GM12878 (cell line): Measurements from ENCODE around the gene PLOD2. TPM values are rescaled to one million over a fixed set of nuclear protein-coding genes. Genes with fewer than 3 reads are reported as not detected.

ENCODE experiments used
- ATAC-seq: fragments of 200-7000 bp; cut with Tn5 transposase; 3 replicates; pipeline ENCODE4 v1.9.1; 2020; ENCODE audit warnings: mild to moderate bottlenecking, moderate library complexity
- BruUV-seq: library from RNA; stranded (reverse); fragments of 400-500 nt; replicated peaks from 2 replicates; lab custom pipeline; 2021; lab: Mats Ljungman, UMichigan
- CTCF ChIA-PET: fragments of 300-600 bp; sonication (Branson Sonifier 250); formaldehyde crosslinking; extraction: SDS; loops from one replicate; lab custom pipeline; 2021; ENCODE audit warnings: inconsistent platforms; lab: Yijun Ruan, JAX
- POLR2A ChIA-PET: fragments of 350-600 bp; formaldehyde crosslinking; extraction: SDS; loops from one replicate; lab custom pipeline; 2021; ENCODE audit warnings: inconsistent platforms; lab: Charles Lee
- RAD21 ChIA-PET: fragments of 300-600 bp; sonication (Branson Sonifier 250); formaldehyde crosslinking; loops from one replicate; lab custom pipeline; 2023; ENCODE audit warnings: antibody characterized with exemption; ENCODE audit not compliant: unreplicated experiment; lab: Charles Lee
- SMC1A ChIA-PET: fragments of 300-600 bp; sonication (Branson Sonifier 250); formaldehyde crosslinking; loops from one replicate; lab custom pipeline; 2023; ENCODE audit not compliant: unreplicated experiment, uncharacterized antibody; lab: Charles Lee
- DNase-seq: peaks from one replicate; pipeline ENCODE4 v3.0.0-alpha.2; 2011; ENCODE audit warnings: low read depth, low spot score
- FAIRE-seq: peaks from 3 replicates; lab custom pipeline; 2011; peaks lifted over from hg19 to GRCh38; lab: Jason Lieb, UNC
- H2AFZ ChIP-seq: 2 replicates; pipeline ENCODE4 v1.6.0; 2011; ENCODE audit warnings: low read depth, low read length, control low read depth; ENCODE audit not compliant: control insufficient read depth
- H3K27ac ChIP-seq: 2 replicates; pipeline ENCODE4 v1.5.1; 2011; ENCODE audit warnings: control low read depth; ENCODE audit not compliant: control insufficient read depth, insufficient read depth
- H3K27me3 ChIP-seq, 2 experiments: replicated peaks in 1 of 2; 2 replicates each; pipeline versions ENCODE4 v1.6.0 to v1.6.1; 2011; ENCODE audit warnings: low read length in 1 of 2; ENCODE audit not compliant: control insufficient read depth in 2 of 2, insufficient read depth in 2 of 2
- H3K36me3 ChIP-seq, 2 experiments: 2 replicates each; pipeline ENCODE4 v1.5.1; 2011; ENCODE audit warnings: low read length in 1 of 2; ENCODE audit not compliant: control insufficient read depth in 2 of 2, insufficient read depth in 2 of 2
- H3K4me1 ChIP-seq: 2 replicates; pipeline ENCODE4 v1.6.1; 2011; ENCODE audit warnings: mild to moderate bottlenecking, low read length, moderate library complexity, mixed read lengths; ENCODE audit not compliant: control insufficient read depth, insufficient read depth
- H3K4me2 ChIP-seq: 2 replicates; pipeline ENCODE4 v1.6.0; 2011; ENCODE audit warnings: control low read depth; ENCODE audit not compliant: control insufficient read depth, insufficient read depth
- H3K4me3 ChIP-seq: fragments of 200-600 bp; sonication (generic); 2 replicates; pipeline ENCODE4 v1.5.1; 2016
- H3K79me2 ChIP-seq: 2 replicates; pipeline ENCODE4 v1.6.0; 2011; ENCODE audit warnings: low read length; ENCODE audit not compliant: control insufficient read depth, insufficient read depth
- H3K9ac ChIP-seq: 2 replicates; pipeline ENCODE4 v1.8.0; 2011; ENCODE audit warnings: low read length, control low read depth, mixed read lengths; ENCODE audit not compliant: control insufficient read depth, insufficient read depth
- H3K9me3 ChIP-seq: replicated peaks from 3 replicates; pipeline ENCODE4 v1.5.1; 2011; ENCODE audit warnings: mild to moderate bottlenecking, low read length; ENCODE audit not compliant: control insufficient read depth, insufficient read depth
- H4K20me1 ChIP-seq: 2 replicates; pipeline ENCODE4 v1.6.0; 2011; ENCODE audit not compliant: control insufficient read depth, insufficient read depth
- BCL11A ChIP-seq: IDR thresholded peaks from 2 replicates; pipeline ENCODE4 v1.6.1; 2011; ENCODE audit warnings: low read depth, low read length
- BHLHE40 ChIP-seq, 2 experiments: fragments of 450-650 bp in 1 of 2; IDR thresholded peaks; 2 replicates each; pipeline ENCODE4 v1.6.1; 2011 to 2017; ENCODE audit warnings: low read depth in 2 of 2, borderline replicate concordance in 1 of 2, improper control_type of control experiment in 1 of 2, low read length in 1 of 2, mild to moderate bottlenecking in 1 of 2
- CHD2 ChIP-seq: IDR thresholded peaks from 2 replicates; pipeline ENCODE4 v1.6.1; 2011; ENCODE audit warnings: low read depth, low read length, improper control_type of control experiment, borderline replicate concordance
- GABPA ChIP-seq: IDR thresholded peaks from 2 replicates; pipeline ENCODE4 v1.6.1; 2014; ENCODE audit warnings: antibody characterized with exemption, low read depth, mild to moderate bottlenecking, inconsistent platforms
- HDGF ChIP-seq: fragments of 450-650 bp; IDR thresholded peaks from 2 replicates; pipeline ENCODE4 v1.6.1; 2016; ENCODE audit warnings: antibody characterized with exemption
- JUND ChIP-seq: IDR thresholded peaks from 2 replicates; pipeline ENCODE4 v1.6.1; 2012; ENCODE audit warnings: low read depth, mild to moderate bottlenecking, low read length, improper control_type of control experiment, moderate library complexity
- MEF2A ChIP-seq: IDR thresholded peaks from 2 replicates; pipeline ENCODE4 v1.6.1; 2011; ENCODE audit warnings: low read depth, mild to moderate bottlenecking, low read length, moderate library complexity; ENCODE audit not compliant: insufficient read depth
- POLR2A ChIP-seq: IDR thresholded peaks from 2 replicates; pipeline ENCODE4 v1.6.1; 2011; ENCODE audit warnings: low read depth, mild to moderate bottlenecking, low read length
- POU2F2 ChIP-seq: IDR thresholded peaks from 3 replicates; pipeline ENCODE4 v1.6.1; 2011; ENCODE audit warnings: low read depth, mild to moderate bottlenecking, low read length, borderline replicate concordance
- SIX5 ChIP-seq: IDR thresholded peaks from 2 replicates; pipeline ENCODE4 v1.6.1; 2011; ENCODE audit warnings: mild to moderate bottlenecking, low read depth, low read length, moderate library complexity; ENCODE audit not compliant: severe bottlenecking
- SUZ12 ChIP-seq: fragments of 200-600 bp; sonication (generic); IDR thresholded peaks from one replicate; pipeline ENCODE4 v1.6.1; 2018; ENCODE audit warnings: antibody characterized with exemption, mild to moderate bottlenecking; ENCODE audit not compliant: unreplicated experiment
- WGBS: methylation state at CpG from one replicate; pipeline ENCODE4 v1.1.6; 2016; ENCODE audit warnings: low lambda C conversion rate; ENCODE audit not compliant: insufficient replicate concordance, insufficient coverage; ENCODE audit errors: missing lambda C conversion rate; 5-methylcytosine and 5-hydroxymethylcytosine counted together
- in situ Hi-C: fragments of 300-500 bp; cut with MboI; formaldehyde crosslinking; loops from 9 replicates; pipeline ENCODE4 v1.14.3; 2018; ENCODE audit warnings: mixed read lengths
- intact Hi-C: fragments of 100-400 bp; cut with micrococcal nuclease; formaldehyde crosslinking; loops from one replicate; pipeline ENCODE4 v1.14.2; 2022; ENCODE audit not compliant: unreplicated experiment
- polyA plus RNA-seq, 11 experiments: library from polyadenylated mRNA; depleted of rRNA in 4 of 11; unstranded in 6 of 11; stranded (reverse) in 5 of 11; fragments of >200 nt; fragmentation: Nextera tagmentation in 4 of 11; fragmentation: Illumina TruSeq in 1 of 11; extraction: Ambion mirVana in 4 of 11; extraction: Trizol in 1 of 11; gene quantifications; 1 replicate in 1 of 11; 2 replicates in 10 of 11; pipeline versions ENCODE4 v1.2.1 to v1.2.3, GENCODE V29; 2011 to 2016; ENCODE audit warnings: inconsistent platforms in 2 of 11, missing spikeins in 2 of 11, low read depth in 1 of 11
- total RNA-seq, 4 experiments: library from RNA; depleted of rRNA in 3 of 4; stranded (reverse); fragments of >200 nt in 3 of 4; fragmentation: Illumina TruSeq in 1 of 4; extraction: Trizol in 1 of 4; gene quantifications; 2 replicates each; pipeline versions ENCODE4 v1.2.1 to v1.2.3, GENCODE V29; 2013 to 2021
- TF ChIP-seq, protein P1 (sequence below): IDR thresholded peaks from 2 replicates; pipeline ENCODE4 v1.6.1; 2011; ENCODE audit warnings: borderline replicate concordance, low read depth, mild to moderate bottlenecking, moderate library complexity, mixed read lengths, low read length; ENCODE audit not compliant: insufficient read depth; ENCODE audit errors: extremely low read length
- TF ChIP-seq, protein P2 (sequence below): fragments of 150-350 bp; IDR thresholded peaks from 2 replicates; pipeline ENCODE4 v1.6.1; 2014; ENCODE audit warnings: mild to moderate bottlenecking, low read depth, low read length
- TF ChIP-seq, protein P3 (sequence below): IDR thresholded peaks from 2 replicates; pipeline ENCODE4 v1.6.1; 2011; ENCODE audit warnings: low read depth, mild to moderate bottlenecking, low read length, moderate library complexity, borderline replicate concordance; ENCODE audit errors: extremely low read depth

PLOD2 gene
- total and polyA plus RNA-seq, 10 of the 15 experiments (the other 5 are each of a cell fraction or from before 2014, with no cell fraction given), result 0.03 to 0.56 (median 0.33) TPM; not detected in 4

DNA sequence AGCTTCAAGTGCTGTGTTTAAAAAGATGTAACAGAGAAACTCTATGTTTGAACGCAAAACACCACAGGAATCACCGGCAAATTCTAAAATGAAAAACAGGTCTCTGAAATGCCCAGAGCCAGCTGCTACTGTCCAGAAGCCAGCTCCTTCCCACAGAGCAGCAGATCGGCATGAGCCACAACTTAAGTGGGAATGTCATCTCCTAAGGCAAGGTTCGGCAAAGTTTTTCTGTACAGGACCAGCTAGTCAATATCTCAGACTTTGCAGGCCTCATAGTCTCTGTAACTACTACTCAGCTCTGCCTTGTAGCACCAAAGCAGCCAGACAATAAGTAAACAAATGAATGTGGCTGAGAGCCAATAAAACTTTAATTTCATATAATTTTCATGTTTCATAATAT, 4.9 kb downstream of the PLOD2 start:
- SMC1A ChIA-PET, result interaction anchor here (0.7 kb wide), 1 partner anchor 181 kb away, joined by 4 read pairs; no protein-coding TSS in a partner anchor
- no peak overlapping the region for H3K9ac ChIP-seq

DNA sequence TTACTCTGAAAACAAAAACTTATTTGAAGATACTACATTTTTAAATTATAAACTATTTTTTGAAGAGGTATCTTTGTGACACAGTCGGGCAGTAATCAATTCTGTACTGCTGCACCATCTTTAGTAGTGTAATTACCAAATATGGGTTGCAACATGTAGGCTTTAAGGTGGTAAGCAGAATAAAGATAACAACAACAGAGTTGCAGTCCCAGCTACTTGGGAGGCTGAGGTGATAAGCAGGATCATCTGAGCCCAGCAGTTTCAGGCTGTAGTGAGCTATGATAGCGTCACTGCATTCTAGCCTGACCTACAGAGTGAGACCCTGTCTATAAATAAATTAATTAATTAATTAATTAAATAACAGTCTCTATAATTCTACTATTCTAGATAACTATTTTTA, 6.0 kb downstream of the PLOD2 start:
- in situ Hi-C loops, result no loop called here
- intact Hi-C loops, result no loop called here
- no peak for FAIRE-seq

More for the DNA sequence above, 4.9 kb downstream of the PLOD2 start:
- H4K20me1 ChIP-seq, result no peaks in the 10 kb centered on the region
- no peak overlapping the region for H3K4me2 ChIP-seq
- no peak overlapping the region for H3K4me3 ChIP-seq
- WGBS, result 67% methylated on average over 4 of the region's 4 CpGs
- no peak for TF ChIP-seq BHLHE40 (IDR thresholded peaks at IDR 0.05; ENCODE audit: borderline replicate concordance in 1 of 2, low read depth in 2 of 2, low read length in 1 of 2)
- no peak for TF ChIP-seq POLR2A
- TF ChIP-seq JUND, result no peak
- TF ChIP-seq SUZ12, result no peak
- TF ChIP-seq, all 136 proteins: peak for 0
- RAD21 ChIA-PET, result interaction anchor here (0.5 kb wide), 1 partner anchor 33 kb away, joined by 3 read pairs; no protein-coding TSS in a partner anchor
- no TSS peak for BruUV-seq
- Histone ChIP-seq H2AFZ (no peak overlapping the region), H3K36me3 (no peaks in the 10 kb centered on the region), H3K4me1 (no peaks in the 10 kb centered on the region), H3K79me2 (no peaks in the 10 kb centered on the region), H3K27ac (no peak overlapping the region), H3K9me3 (no peaks in the 10 kb centered on the region), H3K27me3 (peaks cover 3 to 7% of the 10 kb centered on the region in 2 experiments; a peak in 3 of 4 replicates)
- DNase-seq (no peak), FAIRE-seq (no peak), ATAC-seq (no peak)
- intact Hi-C loops (no loop called here), in situ Hi-C loops (no loop called here)
- POLR2A ChIA-PET, result no interaction called here
- CTCF ChIA-PET, result interaction anchor here (0.9 to 1.1 kb wide), 2 partner anchors 17 to 91 kb away, joined by 3 read pairs; no protein-coding TSS in a partner anchor

More for the DNA sequence above, 6.0 kb downstream of the PLOD2 start:
- Histone ChIP-seq H2AFZ (no peak overlapping the region), H4K20me1 (no peaks in the 10 kb centered on the region), H3K36me3 (no peaks in the 10 kb centered on the region), H3K4me3 (no peak overlapping the region), H3K9me3 (no peaks in the 10 kb centered on the region), H3K4me1 (no peaks in the 10 kb centered on the region), H3K79me2 (no peaks in the 10 kb centered on the region), H3K4me2 (no peak overlapping the region), H3K27me3 (peaks cover 0 to under 1% of the 10 kb centered on the region in 2 experiments; a peak in 2 of 4 replicates), H3K27ac (no peak overlapping the region), H3K9ac (no peak overlapping the region)
- TF ChIP-seq CHD2, result no peak
- no peak for TF ChIP-seq MEF2A
- no peak for TF ChIP-seq HDGF
- TF ChIP-seq, protein P1, sequence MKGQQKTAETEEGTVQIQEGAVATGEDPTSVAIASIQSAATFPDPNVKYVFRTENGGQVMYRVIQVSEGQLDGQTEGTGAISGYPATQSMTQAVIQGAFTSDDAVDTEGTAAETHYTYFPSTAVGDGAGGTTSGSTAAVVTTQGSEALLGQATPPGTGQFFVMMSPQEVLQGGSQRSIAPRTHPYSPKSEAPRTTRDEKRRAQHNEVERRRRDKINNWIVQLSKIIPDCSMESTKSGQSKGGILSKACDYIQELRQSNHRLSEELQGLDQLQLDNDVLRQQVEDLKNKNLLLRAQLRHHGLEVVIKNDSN, result no peak
- TF ChIP-seq, protein P2, sequence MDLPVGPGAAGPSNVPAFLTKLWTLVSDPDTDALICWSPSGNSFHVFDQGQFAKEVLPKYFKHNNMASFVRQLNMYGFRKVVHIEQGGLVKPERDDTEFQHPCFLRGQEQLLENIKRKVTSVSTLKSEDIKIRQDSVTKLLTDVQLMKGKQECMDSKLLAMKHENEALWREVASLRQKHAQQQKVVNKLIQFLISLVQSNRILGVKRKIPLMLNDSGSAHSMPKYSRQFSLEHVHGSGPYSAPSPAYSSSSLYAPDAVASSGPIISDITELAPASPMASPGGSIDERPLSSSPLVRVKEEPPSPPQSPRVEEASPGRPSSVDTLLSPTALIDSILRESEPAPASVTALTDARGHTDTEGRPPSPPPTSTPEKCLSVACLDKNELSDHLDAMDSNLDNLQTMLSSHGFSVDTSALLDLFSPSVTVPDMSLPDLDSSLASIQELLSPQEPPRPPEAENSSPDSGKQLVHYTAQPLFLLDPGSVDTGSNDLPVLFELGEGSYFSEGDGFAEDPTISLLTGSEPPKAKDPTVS, result no peak
- TF ChIP-seq, protein P3, sequence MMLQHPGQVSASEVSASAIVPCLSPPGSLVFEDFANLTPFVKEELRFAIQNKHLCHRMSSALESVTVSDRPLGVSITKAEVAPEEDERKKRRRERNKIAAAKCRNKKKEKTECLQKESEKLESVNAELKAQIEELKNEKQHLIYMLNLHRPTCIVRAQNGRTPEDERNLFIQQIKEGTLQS, result no peak
- no peak for TF ChIP-seq POU2F2
- TF ChIP-seq BCL11A, result no peak
- no peak for TF ChIP-seq SIX5
- TF ChIP-seq GABPA, result no peak
- BruUV-seq, result no TSS peak
- SMC1A ChIA-PET, result no interaction called here
- WGBS, result 0% methylated on average over 2 of the region's 2 CpGs
- CTCF ChIA-PET, result no interaction called here
- ATAC-seq (no peak), DNase-seq (no peak)
- RAD21 ChIA-PET, result no interaction called here
- POLR2A ChIA-PET, result no interaction called here
